Natural killer cell (primary cell): ENCODE measurements around the gene MZB1. TPM values are rescaled to one million over a fixed set of nuclear protein-coding genes. Genes with fewer than 3 reads are reported as not detected.

Source experiments
- ATAC-seq, 3 donors: fragments of 150-1000 bp in 2 of 3; fragments of 200-7000 bp in 1 of 3; cut with Tn5 transposase; 1 replicate in 1 of 3; 2 replicates in 2 of 3; pipeline ENCODE4 v1.10.0; 2021; ENCODE audit warnings: mild to moderate bottlenecking in 2 of 3, moderate library complexity in 2 of 3
- DNase-seq, 2 donors: peaks; one replicate each; pipeline versions ENCODE4 v3.0.0 to v3.0.0-alpha.2; 2013 to 2021; ENCODE audit warnings: mixed read lengths in 1 of 2
- H3K27ac ChIP-seq: one replicate; pipeline ENCODE4 v1.5.1; 2013; ENCODE audit warnings: mild to moderate bottlenecking, low read length
- H3K27me3 ChIP-seq: one replicate; pipeline ENCODE4 v1.6.1; 2013; ENCODE audit warnings: low read length; ENCODE audit not compliant: control insufficient read depth, insufficient read depth
- H3K36me3 ChIP-seq: one replicate; pipeline ENCODE4 v1.6.1; 2013; ENCODE audit warnings: low read length; ENCODE audit not compliant: control insufficient read depth, insufficient read depth
- H3K4me1 ChIP-seq: one replicate; pipeline ENCODE4 v1.6.1; 2013; ENCODE audit warnings: low read length; ENCODE audit not compliant: control insufficient read depth, insufficient read depth
- H3K4me3 ChIP-seq: one replicate; pipeline ENCODE4 v1.5.1; 2013; ENCODE audit warnings: low read length
- H3K9me3 ChIP-seq: one replicate; pipeline ENCODE4 v1.6.1; 2013; ENCODE audit warnings: low read length; ENCODE audit not compliant: control insufficient read depth, insufficient read depth
- H3K27ac Mint-ChIP-seq, 2 donors: one replicate each; pipeline ENCODE4 v1.8.0; 2022; ENCODE audit warnings: mild to moderate bottlenecking in 2 of 2, mixed read lengths in 2 of 2, moderate library complexity in 1 of 2
- H3K27me3 Mint-ChIP-seq, 2 donors: one replicate each; pipeline ENCODE4 v1.8.0; 2022; ENCODE audit warnings: low read depth in 2 of 2, mixed read lengths in 2 of 2
- H3K36me3 Mint-ChIP-seq: one replicate; pipeline ENCODE4 v1.8.0; 2022; ENCODE audit warnings: mixed read lengths
- H3K4me1 Mint-ChIP-seq, 2 donors: one replicate each; pipeline ENCODE4 v1.8.0; 2022; ENCODE audit warnings: mixed read lengths in 2 of 2
- H3K4me3 Mint-ChIP-seq: one replicate; pipeline ENCODE4 v1.8.0; 2022; ENCODE audit warnings: mild to moderate bottlenecking, moderate library complexity, mixed read lengths
- H3K9me3 Mint-ChIP-seq, 2 donors: one replicate each; pipeline ENCODE4 v1.8.0; 2022; ENCODE audit warnings: mixed read lengths in 2 of 2
- WGBS: methylation state at CpG from one replicate; pipeline ENCODE4 v1.1.7; 2013; ENCODE audit warnings: missing lambda C conversion rate; ENCODE audit not compliant: insufficient coverage; 5-methylcytosine and 5-hydroxymethylcytosine counted together
- intact Hi-C: fragments of 100-400 bp; cut with micrococcal nuclease; formaldehyde crosslinking; loops from one replicate; pipeline ENCODE4 v1.14.2; 2022
- total RNA-seq, 4 donors: library from RNA; stranded (reverse); fragments of 120-200 nt in 1 of 4; gene quantifications; one replicate each; pipeline versions ENCODE4 v1.2.3 to v1.2.4, GENCODE V29; 2013 to 2022
- TF ChIP-seq, protein P1 (sequence below): fragments of 200-600 bp; IDR thresholded peaks from one replicate; pipeline ENCODE4 v1.8.0; 2022; ENCODE audit warnings: antibody characterized with exemption

Gene MZB1
- total RNA-seq, 3 donors from 2014 or later (not counting 1 experiment from before 2014, with no cell fraction given), result 2.0 to 60.0 (median 2.8) TPM

DNA sequence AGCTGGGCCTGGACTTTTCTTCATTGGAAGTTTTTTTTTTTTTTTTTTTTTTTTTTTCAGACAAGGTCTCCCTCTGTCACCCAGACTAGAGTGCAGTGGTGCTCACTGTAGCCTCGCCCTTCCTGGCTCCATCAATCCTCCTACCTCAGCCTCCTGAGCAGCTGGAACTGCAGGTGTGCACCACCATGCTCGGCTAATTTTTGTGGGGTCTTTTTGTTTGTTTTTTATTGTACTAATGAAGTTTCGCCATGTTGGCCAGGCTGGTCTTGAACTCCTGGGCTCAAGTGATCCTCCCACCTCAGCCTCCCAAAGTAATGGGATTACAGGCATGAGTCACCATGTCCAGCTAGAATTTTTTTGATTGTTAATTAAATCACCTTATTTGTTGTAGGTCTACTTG lies 46.0 kb upstream of the MZB1 start:
- 90% methylated on average over 2 of the region's 3 CpGs for WGBS
- ATAC-seq, result no peak

DNA sequence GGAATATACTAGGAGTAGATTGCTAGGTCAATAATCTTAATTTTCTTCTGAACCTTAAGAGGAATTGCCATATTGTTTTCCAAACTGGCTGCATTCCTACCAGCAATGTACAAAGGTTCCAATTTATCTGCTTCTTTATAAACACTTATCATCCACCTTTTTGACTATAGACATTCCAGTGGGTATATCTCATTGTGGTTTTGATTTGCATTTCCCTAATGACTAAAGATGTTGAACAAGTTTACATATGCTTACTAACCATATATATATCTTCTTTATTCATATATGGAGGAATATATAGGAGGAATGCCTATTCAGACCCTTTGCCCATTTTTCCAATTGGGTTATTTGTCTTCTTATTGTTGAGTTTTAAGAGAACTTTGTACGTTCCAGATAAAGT lies 42.0 kb upstream of the MZB1 start:
- Mint-ChIP-seq H3K27me3 (no peaks in the 10 kb centered on the region), H3K9me3 (no peaks in the 10 kb centered on the region), H3K27ac (no peak overlapping the region), H3K4me1 (no peaks in the 10 kb centered on the region), H3K4me3 (no peak overlapping the region), H3K36me3 (no peaks in the 10 kb centered on the region)
- H3K27ac ChIP-seq, result no peak overlapping the region
- H3K36me3 ChIP-seq, result no peaks in the 10 kb centered on the region
- H3K9me3 ChIP-seq, result no peaks in the 10 kb centered on the region
- H3K4me1 ChIP-seq, result no peaks in the 10 kb centered on the region
- WGBS, result no CpG with 5 or more reads among the region's 1 CpG
- intact Hi-C loops, result no loop called here
- TF ChIP-seq, protein P1, sequence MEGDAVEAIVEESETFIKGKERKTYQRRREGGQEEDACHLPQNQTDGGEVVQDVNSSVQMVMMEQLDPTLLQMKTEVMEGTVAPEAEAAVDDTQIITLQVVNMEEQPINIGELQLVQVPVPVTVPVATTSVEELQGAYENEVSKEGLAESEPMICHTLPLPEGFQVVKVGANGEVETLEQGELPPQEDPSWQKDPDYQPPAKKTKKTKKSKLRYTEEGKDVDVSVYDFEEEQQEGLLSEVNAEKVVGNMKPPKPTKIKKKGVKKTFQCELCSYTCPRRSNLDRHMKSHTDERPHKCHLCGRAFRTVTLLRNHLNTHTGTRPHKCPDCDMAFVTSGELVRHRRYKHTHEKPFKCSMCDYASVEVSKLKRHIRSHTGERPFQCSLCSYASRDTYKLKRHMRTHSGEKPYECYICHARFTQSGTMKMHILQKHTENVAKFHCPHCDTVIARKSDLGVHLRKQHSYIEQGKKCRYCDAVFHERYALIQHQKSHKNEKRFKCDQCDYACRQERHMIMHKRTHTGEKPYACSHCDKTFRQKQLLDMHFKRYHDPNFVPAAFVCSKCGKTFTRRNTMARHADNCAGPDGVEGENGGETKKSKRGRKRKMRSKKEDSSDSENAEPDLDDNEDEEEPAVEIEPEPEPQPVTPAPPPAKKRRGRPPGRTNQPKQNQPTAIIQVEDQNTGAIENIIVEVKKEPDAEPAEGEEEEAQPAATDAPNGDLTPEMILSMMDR, result no peak
- ATAC-seq (no peak), DNase-seq (no peak)
- no peaks in the 10 kb centered on the region for H3K27me3 ChIP-seq
- no peak overlapping the region for H3K4me3 ChIP-seq

More for the DNA sequence above, 46.0 kb upstream of the MZB1 start:
- no peak overlapping the region for H3K4me3 ChIP-seq
- DNase-seq, result no peak
- Mint-ChIP-seq H3K27ac (no peak overlapping the region), H3K4me3 (no peak overlapping the region), H3K9me3 (no peaks in the 10 kb centered on the region), H3K4me1 (peaks cover 17 to 20% of the 10 kb centered on the region in 2 donors), H3K27me3 (no peaks in the 10 kb centered on the region), H3K36me3 (no peaks in the 10 kb centered on the region)
- no peaks in the 10 kb centered on the region for H3K27me3 ChIP-seq
- peaks cover 15% of the 10 kb centered on the region for H3K4me1 ChIP-seq
- no peaks in the 10 kb centered on the region for H3K36me3 ChIP-seq
- intact Hi-C loops, result no loop called here
- TF ChIP-seq, protein P1, result no peak
- no peaks in the 10 kb centered on the region for H3K9me3 ChIP-seq
- H3K27ac ChIP-seq, result no peak overlapping the region

DNA sequence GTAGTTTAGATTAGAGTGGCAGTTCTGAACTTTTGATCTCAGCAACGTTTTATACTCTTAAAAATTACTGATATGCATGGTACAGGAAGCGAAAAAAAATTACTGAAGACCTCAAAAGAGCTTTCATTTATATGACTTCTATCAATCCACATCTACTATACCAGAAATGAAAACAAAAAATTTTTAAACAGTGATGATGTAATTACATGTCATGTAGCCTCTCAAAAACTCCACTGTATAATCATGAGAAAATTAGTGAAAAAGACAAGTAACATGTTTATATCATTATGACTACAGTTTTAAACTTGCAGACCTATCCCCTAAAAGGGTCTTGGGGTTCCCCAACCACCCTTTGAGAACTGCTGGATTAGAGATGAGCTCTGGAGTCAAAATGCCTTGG lies 40.3 kb upstream of the MZB1 start:
- peaks cover 2% of the 10 kb centered on the region for H3K36me3 Mint-ChIP-seq
- no peak overlapping the region for H3K27ac Mint-ChIP-seq
- WGBS, result no CpG with 5 or more reads among the region's 2 CpGs
- DNase-seq, result no peak
- no peak for ATAC-seq
- H3K27ac ChIP-seq, result no peak overlapping the region
- H3K4me3 Mint-ChIP-seq, result no peak overlapping the region
- H3K27me3 Mint-ChIP-seq, result no peaks in the 10 kb centered on the region
- TF ChIP-seq, protein P1, result no peak
- H3K9me3 ChIP-seq, result no peaks in the 10 kb centered on the region
- H3K36me3 ChIP-seq, result no peaks in the 10 kb centered on the region
- H3K4me3 ChIP-seq, result no peak overlapping the region
- no peaks in the 10 kb centered on the region for H3K4me1 Mint-ChIP-seq
- intact Hi-C loops, result no loop called here
- no peaks in the 10 kb centered on the region for H3K27me3 ChIP-seq
- no peaks in the 10 kb centered on the region for H3K9me3 Mint-ChIP-seq
- H3K4me1 ChIP-seq, result no peaks in the 10 kb centered on the region

DNA sequence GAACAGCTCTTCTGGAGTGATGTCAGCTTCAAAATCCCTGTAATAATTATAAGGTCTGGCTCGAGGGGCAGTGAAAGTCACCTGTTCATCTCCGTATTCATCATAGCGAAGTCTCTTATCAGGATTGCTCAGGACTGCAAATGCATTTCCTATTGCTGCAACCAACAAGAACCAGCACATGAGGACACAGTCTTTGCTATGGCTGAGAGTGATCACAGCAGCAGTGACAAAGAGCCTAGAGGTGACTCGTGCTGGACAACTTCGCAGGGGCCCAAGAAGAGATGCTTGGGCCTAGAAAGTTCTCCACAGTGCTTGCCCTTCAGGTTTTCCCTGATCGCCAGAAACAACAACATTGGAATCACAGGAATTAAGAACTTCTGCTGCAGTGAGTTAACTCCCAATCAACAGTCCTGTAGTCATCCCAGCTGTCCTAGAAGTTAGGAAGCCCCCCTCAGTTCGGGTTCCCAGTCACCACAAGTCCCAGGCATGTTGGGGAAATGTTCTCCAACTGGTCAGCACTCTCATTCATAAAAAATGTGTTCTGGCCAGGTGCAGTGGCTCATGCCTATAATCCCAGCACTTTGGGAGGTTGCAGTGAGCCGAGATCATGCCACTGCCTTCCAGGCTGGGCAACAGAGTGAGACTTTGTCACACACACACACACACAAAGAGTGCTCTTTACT lies 36.6 kb upstream of the MZB1 start:
- Mint-ChIP-seq H3K27ac (no peak overlapping the region), H3K4me3 (no peak overlapping the region), H3K27me3 (no peaks in the 10 kb centered on the region), H3K4me1 (peaks cover 6 to 7% of the 10 kb centered on the region in 2 donors), H3K9me3 (no peaks in the 10 kb centered on the region), H3K36me3 (peaks cover 7% of the 10 kb centered on the region)
- Histone ChIP-seq H3K9me3 (no peaks in the 10 kb centered on the region), H3K4me1 (no peaks in the 10 kb centered on the region), H3K27ac (no peak overlapping the region), H3K36me3 (no peaks in the 10 kb centered on the region), H3K27me3 (no peaks in the 10 kb centered on the region), H3K4me3 (no peak overlapping the region)
- 86% methylated on average over 8 of the region's 8 CpGs for WGBS
- intact Hi-C loops, result no loop called here
- DNase-seq, result no peak
- ATAC-seq, result no peak
- TF ChIP-seq, protein P1, result no peak
